Measurements from ENCODE around the gene CD1C.
"Not testable (repeated sequence)": the region's sequence is repeated elsewhere in the genome, so short reads cannot be mapped to it uniquely, and the experiment has no call there.

The CD1C gene

DNA sequence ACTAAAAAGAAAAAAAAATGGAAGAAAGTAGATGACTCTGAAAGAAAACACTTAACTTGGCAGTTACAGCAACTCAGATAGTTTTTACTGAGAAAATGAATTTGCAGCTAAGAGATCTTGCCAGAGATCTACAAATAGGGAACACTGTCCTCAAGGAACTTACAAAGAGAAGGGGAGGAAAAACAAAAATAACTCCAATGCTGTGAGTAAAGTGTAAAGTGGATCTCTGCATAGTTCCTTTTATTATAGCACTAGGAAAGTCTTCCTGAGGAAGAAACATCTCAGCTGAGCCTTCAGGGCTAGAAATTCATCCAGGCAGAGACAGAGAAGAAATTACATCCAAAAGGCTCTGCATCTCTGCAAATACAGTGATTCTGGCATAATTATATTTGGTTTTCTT, 37.8 kb downstream of the CD1C start:
- FAIRE-seq (no peak), DNase-seq (ENCODE audit: insufficient read length, low spot score) (no peak)

- FAIRE-seq (no peak), DNase-seq (ENCODE audit: insufficient read length, low spot score) (no peak)
Measured at GRCh38 chr1:158328426-158328825, 38.7 kb downstream of the CD1C start.

GRCh38 chr1:158329300-158329699, 39.6 kb downstream of the CD1C start:
- FAIRE-seq: no peak

DNA sequence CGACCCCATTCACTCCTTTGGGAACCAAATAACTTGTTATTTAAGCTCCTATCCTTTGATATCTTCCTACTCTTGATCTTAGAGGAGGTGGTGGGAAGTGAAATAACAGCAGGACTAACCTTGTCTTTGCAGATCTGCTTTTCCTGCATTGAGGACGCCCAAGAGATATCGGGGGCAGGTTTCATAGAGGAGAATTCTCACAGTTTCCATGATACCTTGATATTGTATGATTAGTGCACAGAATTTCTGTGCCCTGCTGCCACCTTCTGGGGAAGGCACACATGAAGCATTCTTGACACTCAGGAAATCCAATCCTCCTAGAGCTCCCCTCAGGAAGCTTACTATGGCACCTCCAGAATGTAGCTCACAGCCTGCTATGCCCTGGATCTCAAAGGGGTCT, 40.0 kb downstream of the CD1C start:
- DNase-seq (ENCODE audit: insufficient read length, low spot score): no peak
- FAIRE-seq: no peak

More at GRCh38 chr1:158329300-158329699, 39.6 kb downstream of the CD1C start:
- DNase-seq (ENCODE audit: insufficient read length, low spot score): no peak

DNA sequence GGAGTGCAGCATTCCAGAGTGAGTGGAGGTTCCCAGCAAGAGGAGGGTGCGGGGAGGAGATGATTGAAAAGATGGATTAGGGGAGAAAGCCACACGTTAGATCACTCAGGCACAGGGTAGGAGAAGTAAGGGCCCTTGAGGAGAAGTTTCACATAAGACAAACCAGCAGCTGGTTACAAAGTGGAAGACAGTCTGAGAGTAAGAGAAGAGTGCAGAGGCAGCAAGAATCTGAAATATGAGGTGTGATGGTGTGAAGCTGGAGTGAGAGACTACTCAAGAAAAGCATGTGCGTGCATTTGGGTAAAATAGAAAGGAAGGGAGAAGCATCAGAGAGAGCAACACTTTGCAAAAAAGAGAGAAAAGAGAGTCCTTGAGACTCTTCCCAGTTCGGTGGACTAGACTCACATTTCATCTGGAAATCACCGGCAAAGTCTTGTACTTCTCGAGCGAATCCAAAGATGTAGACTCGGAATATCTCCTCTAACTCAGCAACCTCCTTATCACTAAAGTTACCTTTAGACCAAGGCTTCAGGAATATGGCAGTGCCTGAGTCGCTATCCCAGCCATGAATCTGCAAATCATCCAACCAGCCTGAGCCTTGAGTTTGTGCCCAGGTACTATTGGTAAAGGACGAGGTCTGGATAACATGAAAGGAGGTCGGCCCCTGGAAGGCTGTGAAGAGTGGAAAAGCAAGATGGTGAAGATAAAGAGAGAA, 40.8 kb downstream of the CD1C start:
- no peak for DNase-seq (ENCODE audit: insufficient read length, low spot score)
- FAIRE-seq: no peak

DNA sequence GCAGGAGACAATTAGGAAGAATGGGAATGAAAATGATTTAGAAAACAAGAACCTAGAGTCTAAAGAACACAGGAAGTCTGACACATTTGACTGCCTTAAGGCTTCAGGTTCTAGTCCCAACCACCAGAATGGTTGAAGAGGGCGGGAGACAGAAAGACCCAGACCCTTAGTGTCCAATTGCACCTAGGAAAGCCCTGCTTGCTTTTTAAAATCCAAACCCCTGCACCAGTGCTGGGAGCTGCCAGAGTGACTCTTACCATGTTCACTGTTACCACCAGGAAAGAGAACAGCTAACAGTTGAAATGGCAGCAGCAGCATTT, 41.3 kb downstream of the CD1C start:
- no peak for FAIRE-seq
- DNase-seq (ENCODE audit: insufficient read length, low spot score): no peak

DNA sequence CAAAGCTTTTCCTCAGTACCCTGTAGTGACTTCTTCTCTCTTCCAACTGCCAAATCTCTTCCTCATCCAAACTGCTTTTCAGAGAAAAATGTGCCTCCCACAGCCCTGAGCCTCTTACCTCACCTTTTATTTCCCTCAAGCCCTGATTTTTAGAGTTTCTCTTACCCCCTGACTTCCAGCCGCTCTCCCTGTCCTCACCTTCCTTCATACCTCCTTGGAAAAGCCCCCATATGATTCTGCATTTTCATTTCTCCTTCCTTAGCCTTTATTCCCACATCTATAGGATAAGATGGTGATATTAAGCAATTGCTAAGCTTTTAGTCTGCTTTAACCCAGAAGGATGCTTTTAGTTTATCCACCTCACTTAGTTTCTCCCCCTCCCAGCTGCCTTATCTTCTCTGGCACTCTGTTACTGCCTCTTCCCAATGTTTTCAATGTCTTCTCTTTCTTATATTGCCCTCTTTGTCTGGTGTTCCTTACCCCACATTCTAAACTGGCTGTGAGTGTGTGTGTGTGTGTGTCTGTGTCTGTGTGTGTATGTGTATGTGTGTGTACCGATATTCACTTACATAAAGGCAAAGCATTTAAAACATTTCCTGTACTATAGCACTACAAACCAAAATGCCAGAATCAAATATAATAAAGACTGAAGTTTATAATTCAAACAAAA, 41.9 kb downstream of the CD1C start, which contains the start of gene CD1B:
TSS of gene CD1B (minus strand) at position 51 of the 670 bp plus-strand sequence. CDS start 108 bp downstream, outside the sequence.
- no peak for DNase-seq (ENCODE audit: insufficient read length, low spot score)
- FAIRE-seq: no peak

- FAIRE-seq (no peak), DNase-seq (ENCODE audit: insufficient read length, low spot score) (no peak)
Measured at GRCh38 chr1:158333405-158334155, 43.9 kb downstream of the CD1C start.

GRCh38 chr1:158334526-158335212, 44.9 kb downstream of the CD1C start:
- FAIRE-seq: no peak
- DNase-seq (ENCODE audit: insufficient read length, low spot score): no peak

DNA sequence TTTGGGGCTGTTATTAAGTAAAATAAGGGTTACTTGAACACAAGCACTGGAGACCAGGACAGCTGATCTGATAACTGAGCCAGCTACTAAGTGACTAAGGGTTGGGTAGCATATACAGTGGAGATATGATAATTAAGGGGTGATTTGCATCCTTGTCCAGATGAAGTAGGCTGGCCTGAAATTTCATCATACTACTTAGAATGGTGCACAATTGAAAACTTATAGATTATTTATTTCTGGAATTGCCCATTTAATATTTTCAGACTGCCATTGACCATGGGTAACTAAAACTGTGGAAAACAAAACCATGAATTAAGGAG, 45.5 kb downstream of the CD1C start:
- no peak for FAIRE-seq

GRCh38 chr1:158336413-158336812, 46.7 kb downstream of the CD1C start:
- not testable (repeated sequence) for FAIRE-seq; DNase-seq (ENCODE audit: insufficient read length, low spot score)

More for the DNA sequence above, 45.5 kb downstream of the CD1C start:
- DNase-seq (ENCODE audit: insufficient read length, low spot score): no peak

Data from HTR-8/SVneo (cell line).